ENCODE data around the gene TOMM6.

- TF ChIP-seq, protein P1, sequence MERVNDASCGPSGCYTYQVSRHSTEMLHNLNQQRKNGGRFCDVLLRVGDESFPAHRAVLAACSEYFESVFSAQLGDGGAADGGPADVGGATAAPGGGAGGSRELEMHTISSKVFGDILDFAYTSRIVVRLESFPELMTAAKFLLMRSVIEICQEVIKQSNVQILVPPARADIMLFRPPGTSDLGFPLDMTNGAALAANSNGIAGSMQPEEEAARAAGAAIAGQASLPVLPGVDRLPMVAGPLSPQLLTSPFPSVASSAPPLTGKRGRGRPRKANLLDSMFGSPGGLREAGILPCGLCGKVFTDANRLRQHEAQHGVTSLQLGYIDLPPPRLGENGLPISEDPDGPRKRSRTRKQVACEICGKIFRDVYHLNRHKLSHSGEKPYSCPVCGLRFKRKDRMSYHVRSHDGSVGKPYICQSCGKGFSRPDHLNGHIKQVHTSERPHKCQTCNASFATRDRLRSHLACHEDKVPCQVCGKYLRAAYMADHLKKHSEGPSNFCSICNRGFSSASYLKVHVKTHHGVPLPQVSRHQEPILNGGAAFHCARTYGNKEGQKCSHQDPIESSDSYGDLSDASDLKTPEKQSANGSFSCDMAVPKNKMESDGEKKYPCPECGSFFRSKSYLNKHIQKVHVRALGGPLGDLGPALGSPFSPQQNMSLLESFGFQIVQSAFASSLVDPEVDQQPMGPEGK (CRISPR knock-in tag; IDR thresholded peaks at IDR 0.05; ENCODE audit: borderline replicate concordance), result no peak
- TF ChIP-seq ZFP30 (CRISPR knock-in tag; IDR thresholded peaks at IDR 0.05) (no peak), BACH2 (CRISPR knock-in tag; IDR thresholded peaks at IDR 0.05; ENCODE audit: borderline replicate concordance) (no peak), ARNTL (CRISPR knock-in tag; IDR thresholded peaks at IDR 0.05; ENCODE audit: borderline replicate concordance, low read depth) (no peak), GLIS3 (CRISPR knock-in tag; IDR thresholded peaks at IDR 0.05) (no peak), ZFP3 (CRISPR knock-in tag; IDR thresholded peaks at IDR 0.05) (no peak)
These were observed at the start of gene TOMM6 for GRCh38 chr6:41787219-41787917.

Measured in SK-N-SH treated with all-trans-retinoic acid at 6 μM for 48 hours (cell line).